ENCODE measurements around the gene CROCC2.

CROCC2 gene

DNA sequence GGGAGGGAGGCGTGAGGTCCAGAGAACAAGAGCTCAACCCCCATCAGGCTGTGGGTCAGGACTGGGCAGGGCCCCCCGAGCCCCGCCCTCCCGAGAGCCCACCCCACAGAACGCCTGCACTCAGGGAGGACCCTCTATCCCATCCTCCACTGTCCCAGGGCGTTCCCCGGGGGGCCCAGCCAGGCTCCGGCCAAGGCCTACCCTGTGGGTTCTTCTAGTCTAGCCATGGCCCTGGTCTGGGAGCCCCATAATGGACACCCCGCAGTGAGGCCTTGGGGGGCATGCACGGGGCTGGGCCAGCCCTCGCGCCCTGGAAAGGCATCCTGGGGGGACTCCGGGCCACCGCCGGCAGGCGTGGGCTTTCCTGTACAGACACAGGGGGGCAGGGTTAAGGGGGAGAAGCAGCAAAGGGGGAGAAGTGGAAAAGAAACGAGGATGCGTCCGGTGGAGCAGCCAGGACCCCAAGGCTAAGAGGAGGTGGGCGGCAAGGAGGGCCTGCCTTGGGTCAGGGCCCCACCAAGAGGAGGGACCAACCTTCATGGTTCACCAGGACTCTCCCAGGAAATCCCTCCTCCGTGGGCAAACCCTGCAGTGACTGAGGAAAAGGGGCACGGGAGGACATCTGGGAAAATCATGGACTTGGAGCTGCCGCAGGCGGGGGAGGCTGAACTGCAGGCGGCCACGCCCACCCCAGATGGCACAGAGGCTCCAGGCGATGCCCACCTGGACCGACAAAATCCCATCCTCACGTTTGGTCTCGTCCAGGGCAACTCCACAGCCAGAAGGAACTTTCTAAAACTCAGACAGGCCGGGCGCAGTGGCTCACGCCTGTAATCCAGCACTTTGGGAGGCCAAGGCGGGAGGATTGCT is 2.7 kb upstream of the CROCC2 start:
- no peaks in the 10 kb centered on the region for H3K36me3 ChIP-seq (ENCODE audit: control insufficient read depth in 1 of 2, insufficient read depth in 2 of 2, low read length in 2 of 2)
- H3K4me1 ChIP-seq (ENCODE audit: control insufficient read depth in 1 of 2, insufficient read depth in 2 of 2, low read length in 2 of 2) = no peaks in the 10 kb centered on the region
- no peaks in the 10 kb centered on the region for H3K27me3 ChIP-seq (ENCODE audit: low read depth, low read length)
- no peak overlapping the region for H3K27ac ChIP-seq (ENCODE audit: low read length)
- H3K9me3 ChIP-seq (ENCODE audit: control insufficient read depth in 1 of 2, low read length in 2 of 2) = no peaks in the 10 kb centered on the region
- no peak overlapping the region for H3K4me3 ChIP-seq (ENCODE audit: low read depth in 1 of 2, low read length in 2 of 2)

DNA sequence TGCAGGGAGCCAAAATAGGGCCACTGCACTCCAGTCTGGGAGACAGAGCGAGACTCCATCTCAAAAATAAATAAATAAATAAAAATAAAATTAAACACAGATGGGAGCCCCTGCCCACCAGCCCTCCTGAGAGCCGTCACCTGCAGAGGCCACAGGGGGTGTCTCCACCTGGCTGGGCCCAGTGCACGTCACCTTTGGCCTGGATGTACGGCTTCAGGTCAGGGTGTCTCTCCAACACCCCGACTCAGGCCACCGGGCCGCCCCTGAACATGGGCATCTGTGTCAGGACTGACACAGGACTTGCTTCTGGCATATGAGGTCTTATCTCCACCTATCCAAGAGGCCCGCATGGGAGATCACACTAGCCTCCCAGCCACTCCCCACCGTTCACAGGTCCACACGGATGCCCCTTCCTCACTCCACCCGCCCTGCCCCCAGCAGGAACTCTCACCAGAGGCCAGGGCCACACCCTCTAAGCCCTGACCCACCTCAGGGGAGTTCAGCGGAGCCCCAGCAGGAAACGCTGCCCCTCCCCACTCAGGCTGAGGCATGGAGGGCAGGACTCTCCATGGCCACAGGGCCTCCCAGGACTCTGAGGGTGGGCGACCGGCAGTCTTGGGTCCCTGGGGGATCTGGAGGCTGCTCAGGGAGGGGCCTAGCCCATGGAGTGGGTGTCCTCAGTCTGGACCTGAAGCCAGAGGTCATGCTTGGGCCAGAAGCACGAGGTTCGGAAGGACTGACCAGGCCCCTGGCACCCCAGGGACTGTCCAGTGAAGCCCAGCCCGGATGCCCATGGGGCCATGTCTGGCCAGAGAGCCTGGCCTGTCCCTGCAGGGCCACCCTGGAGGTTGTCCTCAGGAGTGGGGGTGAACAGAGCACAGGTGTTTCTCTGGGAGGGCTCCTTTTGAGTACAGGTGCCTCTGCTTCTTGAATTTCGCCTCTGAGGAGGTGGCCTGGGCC is 1.6 kb upstream of the CROCC2 start:
- no peak overlapping the region for H3K4me3 ChIP-seq (ENCODE audit: low read depth in 1 of 2, low read length in 2 of 2)
- no peaks in the 10 kb centered on the region for H3K9me3 ChIP-seq (ENCODE audit: control insufficient read depth in 1 of 2, low read length in 2 of 2)
- no peaks in the 10 kb centered on the region for H3K27me3 ChIP-seq (ENCODE audit: low read depth, low read length)
- H3K27ac ChIP-seq (ENCODE audit: low read length) = no peak overlapping the region
- H3K4me1 ChIP-seq (ENCODE audit: control insufficient read depth in 1 of 2, insufficient read depth in 2 of 2, low read length in 2 of 2) = no peaks in the 10 kb centered on the region
- H3K36me3 ChIP-seq (ENCODE audit: control insufficient read depth in 1 of 2, insufficient read depth in 2 of 2, low read length in 2 of 2) = no peaks in the 10 kb centered on the region

DNA sequence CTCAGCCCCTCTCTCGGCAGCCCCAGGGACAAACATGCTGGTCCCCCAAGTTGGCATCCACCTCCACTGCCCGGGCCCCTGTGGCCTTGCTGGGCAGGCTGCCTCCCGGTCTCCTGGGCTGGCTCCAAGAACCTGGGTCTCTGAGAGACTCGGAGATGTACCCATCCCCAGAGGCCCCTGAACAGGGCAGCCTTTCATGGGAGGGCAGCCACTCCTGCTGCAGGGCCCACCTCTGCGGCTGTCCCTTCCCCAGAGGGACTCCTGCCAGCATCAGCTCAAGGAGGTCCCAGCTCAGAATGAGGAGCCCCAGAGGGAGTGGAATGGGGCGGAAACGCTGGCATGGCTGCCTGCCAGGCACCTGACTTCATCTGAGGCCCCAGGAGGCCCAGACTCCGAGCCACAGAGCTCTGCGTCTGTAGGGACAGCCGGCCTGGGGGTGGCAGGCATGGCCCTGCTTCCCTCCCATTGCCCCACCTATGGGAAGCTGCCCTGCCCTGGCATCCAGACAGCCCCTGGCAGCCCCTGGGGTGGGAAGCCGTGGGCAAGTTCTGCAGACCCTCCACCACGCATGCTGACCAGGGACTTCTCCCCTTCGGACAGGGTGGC is 857 bp upstream of the CROCC2 start:
- no peaks in the 10 kb centered on the region for H3K9me3 ChIP-seq (ENCODE audit: control insufficient read depth in 1 of 2, low read length in 2 of 2)
- no peaks in the 10 kb centered on the region for H3K27me3 ChIP-seq (ENCODE audit: low read depth, low read length)
- no peak overlapping the region for H3K4me3 ChIP-seq (ENCODE audit: low read depth in 1 of 2, low read length in 2 of 2)
- H3K4me1 ChIP-seq (ENCODE audit: control insufficient read depth in 1 of 2, insufficient read depth in 2 of 2, low read length in 2 of 2) = no peaks in the 10 kb centered on the region
- no peak overlapping the region for H3K27ac ChIP-seq (ENCODE audit: low read length)
- no peaks in the 10 kb centered on the region for H3K36me3 ChIP-seq (ENCODE audit: control insufficient read depth in 1 of 2, insufficient read depth in 2 of 2, low read length in 2 of 2)

DNA sequence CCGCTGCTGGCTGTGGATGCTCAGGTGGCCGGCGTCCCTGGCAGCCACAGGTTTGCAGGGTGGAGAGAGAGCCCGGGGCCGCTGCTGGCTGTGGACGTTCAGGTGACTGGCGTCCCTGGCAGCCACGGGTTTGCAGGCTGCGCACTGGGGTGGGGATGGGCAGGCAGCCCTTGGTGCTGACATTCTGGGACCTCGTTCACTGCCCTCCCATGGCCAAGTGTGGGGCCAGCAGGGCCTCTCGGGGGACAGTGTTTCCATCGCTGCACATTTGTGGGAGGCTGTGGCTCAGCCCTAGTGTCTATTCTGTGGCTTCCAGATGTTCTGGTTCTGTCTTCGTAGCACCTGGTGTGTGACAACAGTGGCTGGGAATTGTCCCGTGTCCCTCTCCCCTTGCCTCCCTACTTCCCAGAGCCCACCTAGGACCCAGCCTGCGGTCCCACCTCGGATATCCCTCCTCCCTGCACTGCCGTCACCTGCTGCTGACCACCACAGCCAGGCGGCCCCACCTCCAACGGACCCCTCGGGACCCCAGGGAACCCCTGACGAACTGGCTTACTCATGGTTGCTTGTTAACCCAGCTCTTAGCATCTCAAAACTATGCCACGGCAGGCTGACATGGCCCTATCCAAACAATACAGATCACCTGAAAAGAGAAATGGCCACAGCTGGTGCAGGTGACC is 915 bp downstream of the CROCC2 start:
- H3K27me3 ChIP-seq (ENCODE audit: low read depth, low read length) = no peaks in the 10 kb centered on the region
- H3K9me3 ChIP-seq (ENCODE audit: control insufficient read depth in 1 of 2, low read length in 2 of 2) = no peaks in the 10 kb centered on the region
- H3K4me1 ChIP-seq (ENCODE audit: control insufficient read depth in 1 of 2, insufficient read depth in 2 of 2, low read length in 2 of 2) = no peaks in the 10 kb centered on the region
- no peak overlapping the region for H3K27ac ChIP-seq (ENCODE audit: low read length)
- H3K4me3 ChIP-seq (ENCODE audit: low read depth in 1 of 2, low read length in 2 of 2) = no peak overlapping the region
- no peaks in the 10 kb centered on the region for H3K36me3 ChIP-seq (ENCODE audit: control insufficient read depth in 1 of 2, insufficient read depth in 2 of 2, low read length in 2 of 2)

DNA sequence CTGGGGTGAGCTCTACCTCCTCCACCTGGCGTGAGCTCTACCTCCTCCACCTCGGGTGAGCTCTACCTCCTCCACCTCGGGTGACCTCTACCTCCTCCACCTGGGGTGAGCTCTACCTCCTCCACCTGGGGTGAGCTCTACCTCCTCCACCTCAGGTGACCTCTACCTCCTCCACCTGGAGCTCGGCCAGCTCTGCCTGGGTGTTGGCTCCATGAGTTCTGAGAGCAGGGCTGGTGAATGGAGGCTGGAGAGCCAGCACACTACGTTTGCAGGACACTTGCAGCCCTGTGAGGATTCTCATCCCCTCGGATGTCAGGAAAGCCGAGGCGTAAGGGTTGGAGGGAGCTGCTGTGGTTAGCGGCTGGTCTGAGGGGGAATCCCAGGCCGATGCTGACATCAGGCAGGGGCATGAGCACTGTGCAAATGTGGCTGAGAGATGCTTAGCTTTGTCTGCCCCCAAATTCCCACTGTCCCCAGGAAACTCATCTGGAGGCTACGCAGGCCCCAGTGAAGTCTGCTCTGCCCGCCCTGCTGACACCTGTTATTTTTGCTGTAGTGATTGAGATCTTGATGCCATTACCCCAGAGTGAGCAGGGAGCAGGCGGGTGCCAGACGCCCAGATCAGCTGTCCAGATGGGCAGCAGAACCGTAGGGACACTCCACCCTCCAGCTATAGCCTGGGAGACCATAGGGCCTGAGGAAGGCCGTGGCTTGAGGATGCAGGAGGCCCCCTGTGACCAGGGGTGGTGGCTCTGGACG is 3.3 kb downstream of the CROCC2 start:
- Histone ChIP-seq H3K4me3 (ENCODE audit: low read depth in 1 of 2, low read length in 2 of 2) (no peak overlapping the region), H3K27ac (ENCODE audit: low read length) (no peak overlapping the region), H3K27me3 (ENCODE audit: low read depth, low read length) (no peaks in the 10 kb centered on the region), H3K4me1 (ENCODE audit: control insufficient read depth in 1 of 2, insufficient read depth in 2 of 2, low read length in 2 of 2) (peaks cover 0 to 6% of the 10 kb centered on the region in 2 donors), H3K9me3 (ENCODE audit: control insufficient read depth in 1 of 2, low read length in 2 of 2) (no peaks in the 10 kb centered on the region), H3K36me3 (ENCODE audit: control insufficient read depth in 1 of 2, insufficient read depth in 2 of 2, low read length in 2 of 2) (no peaks in the 10 kb centered on the region)

- H3K27me3 ChIP-seq (ENCODE audit: low read depth, low read length) = peaks cover 4% of the 10 kb centered on the region
These were observed 5.6 kb downstream of the CROCC2 start for GRCh38 chr2:240911641-240912265.

DNA sequence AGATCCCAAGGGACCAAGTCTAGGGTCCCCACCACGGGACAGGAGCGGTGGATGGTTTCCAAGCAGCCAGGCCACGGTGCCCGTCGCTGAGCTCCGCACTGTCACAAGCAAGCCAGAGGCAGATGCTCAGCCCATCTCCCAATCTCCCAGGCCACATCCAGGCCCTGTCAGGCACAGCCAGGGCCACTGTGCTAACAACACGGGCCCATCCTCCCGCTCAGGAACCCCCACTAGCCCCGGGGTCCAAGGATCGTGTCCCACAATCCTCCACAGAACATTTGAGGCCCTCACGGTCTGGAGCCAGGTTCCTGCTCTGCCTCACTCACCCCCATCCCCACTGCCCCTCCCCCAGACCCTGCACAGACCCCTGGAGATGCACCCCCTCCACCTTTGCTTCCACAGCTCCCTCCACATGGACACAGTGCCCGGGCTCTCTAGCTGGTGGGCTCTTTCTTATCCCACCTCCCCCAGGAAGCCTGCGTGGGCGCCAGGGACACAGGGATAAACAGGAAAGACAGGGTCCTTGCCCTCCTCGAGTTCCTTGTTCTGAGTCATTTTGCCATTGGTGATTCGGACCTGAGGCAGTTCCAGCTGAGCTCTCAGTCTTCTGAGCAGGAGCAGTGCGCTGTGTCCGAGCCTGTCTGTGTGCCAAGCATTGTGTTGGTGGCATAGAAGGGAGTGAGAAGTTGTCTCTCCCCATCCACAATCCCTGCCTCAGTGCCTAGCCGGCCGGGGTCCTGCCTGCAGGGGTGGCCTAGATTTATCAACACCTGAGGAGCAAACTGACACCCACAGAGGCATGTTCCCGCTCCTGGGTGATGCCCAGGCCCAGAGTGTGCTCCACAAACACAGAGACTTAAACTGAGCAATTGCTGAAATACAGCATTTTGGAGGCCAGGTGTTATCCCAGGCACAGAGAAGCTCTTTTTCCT is 7.0 kb downstream of the CROCC2 start:
- Histone ChIP-seq H3K4me3 (ENCODE audit: low read depth in 1 of 2, low read length in 2 of 2) (no peak overlapping the region), H3K27me3 (ENCODE audit: low read depth, low read length) (peaks cover 4% of the 10 kb centered on the region), H3K36me3 (ENCODE audit: control insufficient read depth in 1 of 2, insufficient read depth in 2 of 2, low read length in 2 of 2) (no peaks in the 10 kb centered on the region), H3K27ac (ENCODE audit: low read length) (no peak overlapping the region), H3K9me3 (ENCODE audit: control insufficient read depth in 1 of 2, low read length in 2 of 2) (no peaks in the 10 kb centered on the region), H3K4me1 (ENCODE audit: control insufficient read depth in 1 of 2, insufficient read depth in 2 of 2, low read length in 2 of 2) (peaks cover 0 to 11% of the 10 kb centered on the region in 2 donors)

More at GRCh38 chr2:240911641-240912265, 5.6 kb downstream of the CROCC2 start:
- Histone ChIP-seq H3K9me3 (ENCODE audit: control insufficient read depth in 1 of 2, low read length in 2 of 2) (no peaks in the 10 kb centered on the region), H3K36me3 (ENCODE audit: control insufficient read depth in 1 of 2, insufficient read depth in 2 of 2, low read length in 2 of 2) (no peaks in the 10 kb centered on the region), H3K27ac (ENCODE audit: low read length) (no peak overlapping the region), H3K4me1 (ENCODE audit: control insufficient read depth in 1 of 2, insufficient read depth in 2 of 2, low read length in 2 of 2) (peaks cover 0 to 8% of the 10 kb centered on the region in 2 donors), H3K4me3 (ENCODE audit: low read depth in 1 of 2, low read length in 2 of 2) (no peak overlapping the region)

- Histone ChIP-seq H3K9me3 (ENCODE audit: control insufficient read depth in 1 of 2, low read length in 2 of 2) (no peaks in the 10 kb centered on the region), H3K27ac (ENCODE audit: low read length) (no peak overlapping the region), H3K4me3 (ENCODE audit: low read depth in 1 of 2, low read length in 2 of 2) (no peak overlapping the region), H3K4me1 (ENCODE audit: control insufficient read depth in 1 of 2, insufficient read depth in 2 of 2, low read length in 2 of 2) (peaks cover 0 to 11% of the 10 kb centered on the region in 2 donors), H3K27me3 (ENCODE audit: low read depth, low read length) (peaks cover 4% of the 10 kb centered on the region), H3K36me3 (ENCODE audit: control insufficient read depth in 1 of 2, insufficient read depth in 2 of 2, low read length in 2 of 2) (no peaks in the 10 kb centered on the region)
These were observed 7.9 kb downstream of the CROCC2 start for GRCh38 chr2:240913810-240914644.
